BJ (cell line): Measurements from ENCODE around the gene TBC1D9B. TPM values are rescaled to one million over a fixed set of nuclear protein-coding genes. Genes with fewer than 3 reads are reported as not detected.

ENCODE experiments used
- CTCF ChIA-PET: fragments of 350-600 bp; formaldehyde crosslinking; extraction: SDS; loops from one replicate; lab custom pipeline; 2021; ENCODE audit warnings: antibody characterized with exemption, inconsistent platforms; lab: Yijun Ruan, JAX
- POLR2A ChIA-PET: fragments of 300-600 bp; sonication (Branson Sonifier 250); formaldehyde crosslinking; extraction: SDS; loops from one replicate; lab custom pipeline; 2021; ENCODE audit warnings: antibody characterized with exemption; lab: Charles Lee
- DNase-seq: peaks from one replicate; pipeline ENCODE4 v3.0.0-alpha.2; 2011; ENCODE audit warnings: low read depth
- H3K27me3 ChIP-seq: 2 replicates; pipeline ENCODE4 v1.6.0; 2011; ENCODE audit warnings: low read length; ENCODE audit not compliant: control insufficient read depth, insufficient read depth
- H3K36me3 ChIP-seq: 2 replicates; pipeline ENCODE4 v1.5.1; 2011; ENCODE audit warnings: low read length; ENCODE audit not compliant: control insufficient read depth, insufficient read depth
- H3K4me3 ChIP-seq: 2 replicates; pipeline ENCODE4 v1.5.1; 2011; ENCODE audit warnings: low read depth, mild to moderate bottlenecking, control low read depth, low read length
- polyA minus RNA-seq: library from RNA; depleted of rRNA, polyadenylated mRNA; stranded (reverse); fragments of >200 nt; gene quantifications from 2 replicates; pipeline ENCODE4 v1.2.3, GENCODE V29; 2011; rRNA and poly(A)+ RNA removed
- polyA plus RNA-seq: library from polyadenylated mRNA; depleted of rRNA; stranded (reverse); fragments of >200 nt; gene quantifications from 2 replicates; pipeline ENCODE4 v1.2.3, GENCODE V29; 2011; rRNA removed
- TF ChIP-seq, protein P1 (sequence below): IDR thresholded peaks from 2 replicates; pipeline ENCODE4 v1.5.1; 2011; ENCODE audit warnings: low read depth, mild to moderate bottlenecking, control low read depth, inconsistent platforms, low read length, moderate library complexity; ENCODE audit not compliant: insufficient read depth

Gene TBC1D9B
- 53.2 and 89.0 TPM in 2 replicates for polyA plus RNA-seq
- polyA minus RNA-seq, result 59.8 and 60.0 TPM in 2 replicates

DNA sequence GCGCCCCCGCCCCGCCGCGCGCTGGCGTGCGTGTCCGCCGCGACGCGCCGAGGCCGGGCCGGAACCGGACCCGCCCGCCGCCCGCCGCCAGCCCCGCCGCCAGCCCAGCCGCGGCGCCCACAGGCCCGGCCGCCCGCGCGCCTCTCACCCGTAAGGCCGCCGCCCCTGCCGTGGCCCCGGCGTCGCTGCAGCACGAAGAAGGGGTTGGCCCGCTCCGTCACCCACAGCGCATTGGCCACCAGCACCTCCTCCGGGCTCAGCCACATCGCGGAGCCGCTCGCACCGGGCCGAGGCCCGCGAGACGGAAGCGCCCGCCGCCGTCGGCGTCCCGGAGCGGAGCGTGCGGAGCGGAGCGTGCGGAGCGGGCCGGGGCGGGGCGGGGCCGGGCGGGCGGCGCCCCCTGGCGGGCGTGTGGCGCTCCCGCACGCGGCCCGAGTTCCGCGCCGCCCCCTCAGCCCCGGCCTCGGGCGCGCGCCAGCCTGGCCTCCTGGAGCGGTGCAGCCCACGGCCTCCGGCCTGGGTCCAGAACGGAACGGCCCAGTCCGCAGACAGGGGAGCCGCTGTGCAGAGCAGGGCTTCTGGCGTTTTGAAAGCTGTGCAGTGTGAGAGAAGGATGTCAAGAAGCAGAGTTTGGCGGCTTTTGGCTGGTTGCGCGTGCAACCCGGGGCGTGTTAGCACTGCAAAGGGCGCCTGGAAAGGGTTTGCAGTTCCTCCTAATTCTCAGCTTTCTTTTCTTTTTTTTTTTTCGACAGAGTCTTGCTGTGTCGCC is at the start of gene TBC1D9B:
Gene TBC1D9B (minus strand): TSS at position 342 of the 769 bp plus-strand sequence. CDS start 76 bp downstream, at position 266.
- no peak for DNase-seq
- H3K4me3 ChIP-seq, result peak within 1 kb of the TSS; percentile 79
- TF ChIP-seq, protein P1, sequence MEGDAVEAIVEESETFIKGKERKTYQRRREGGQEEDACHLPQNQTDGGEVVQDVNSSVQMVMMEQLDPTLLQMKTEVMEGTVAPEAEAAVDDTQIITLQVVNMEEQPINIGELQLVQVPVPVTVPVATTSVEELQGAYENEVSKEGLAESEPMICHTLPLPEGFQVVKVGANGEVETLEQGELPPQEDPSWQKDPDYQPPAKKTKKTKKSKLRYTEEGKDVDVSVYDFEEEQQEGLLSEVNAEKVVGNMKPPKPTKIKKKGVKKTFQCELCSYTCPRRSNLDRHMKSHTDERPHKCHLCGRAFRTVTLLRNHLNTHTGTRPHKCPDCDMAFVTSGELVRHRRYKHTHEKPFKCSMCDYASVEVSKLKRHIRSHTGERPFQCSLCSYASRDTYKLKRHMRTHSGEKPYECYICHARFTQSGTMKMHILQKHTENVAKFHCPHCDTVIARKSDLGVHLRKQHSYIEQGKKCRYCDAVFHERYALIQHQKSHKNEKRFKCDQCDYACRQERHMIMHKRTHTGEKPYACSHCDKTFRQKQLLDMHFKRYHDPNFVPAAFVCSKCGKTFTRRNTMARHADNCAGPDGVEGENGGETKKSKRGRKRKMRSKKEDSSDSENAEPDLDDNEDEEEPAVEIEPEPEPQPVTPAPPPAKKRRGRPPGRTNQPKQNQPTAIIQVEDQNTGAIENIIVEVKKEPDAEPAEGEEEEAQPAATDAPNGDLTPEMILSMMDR, result no peak
- ChIA-PET CTCF (interaction anchor here (0.7 to 2.7 kb wide), 8 partner anchors 8 to 145 kb away, joined by 3 to 12 read pairs (median 4); no protein-coding TSS in a partner anchor), POLR2A (no interaction called here)
- H3K27me3 ChIP-seq, result no peaks in the 10 kb centered on the region
- peaks cover 7% of the 10 kb centered on the region for H3K36me3 ChIP-seq

- ChIA-PET POLR2A (no interaction called here), CTCF (interaction anchor here (0.6 kb wide), 1 partner anchor 74 kb away, joined by 3 read pairs; no protein-coding TSS in a partner anchor)
- TF ChIP-seq, protein P1, result no peak
- DNase-seq, result no peak
- H3K36me3 ChIP-seq, result no peaks in the 10 kb centered on the region
- no peaks in the 10 kb centered on the region for H3K27me3 ChIP-seq
- H3K4me3 ChIP-seq, result no peak overlapping the region
Observed at GRCh38 chr5:179955630-179956029, 47.9 kb upstream of the TBC1D9B start.

- TF ChIP-seq, protein P1, result no peak
- ChIA-PET CTCF (no interaction called here), POLR2A (no interaction called here)
- Histone ChIP-seq H3K27me3 (no peaks in the 10 kb centered on the region), H3K36me3 (no peaks in the 10 kb centered on the region), H3K4me3 (no peak overlapping the region)
- DNase-seq, result no peak
Observed at GRCh38 chr5:179955062-179955461, 47.4 kb upstream of the TBC1D9B start.

DNA sequence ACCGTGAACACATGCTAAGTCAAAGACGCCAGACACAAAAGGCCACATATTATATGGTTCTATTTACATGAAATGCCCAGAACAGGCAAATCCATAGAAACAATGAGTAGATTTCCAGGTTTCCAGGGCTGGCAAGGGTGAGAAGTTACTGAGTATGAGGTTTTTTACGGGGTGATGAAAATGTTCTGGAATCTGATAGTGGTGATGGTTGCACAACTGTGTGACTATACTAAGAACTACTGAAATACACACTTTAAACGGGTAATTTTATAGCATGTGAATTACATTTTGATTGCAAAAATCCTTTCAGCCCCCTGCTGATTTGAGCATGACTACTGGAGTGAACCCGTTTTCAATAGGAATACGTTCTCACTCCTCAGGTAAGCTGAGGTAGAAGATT is 46.7 kb upstream of the TBC1D9B start:
- DNase-seq, result peak; percentile 17
- H3K36me3 ChIP-seq, result no peaks in the 10 kb centered on the region
- TF ChIP-seq, protein P1, result no peak
- ChIA-PET POLR2A (no interaction called here), CTCF (no interaction called here)
- H3K4me3 ChIP-seq, result no peak overlapping the region
- H3K27me3 ChIP-seq, result no peaks in the 10 kb centered on the region

DNA sequence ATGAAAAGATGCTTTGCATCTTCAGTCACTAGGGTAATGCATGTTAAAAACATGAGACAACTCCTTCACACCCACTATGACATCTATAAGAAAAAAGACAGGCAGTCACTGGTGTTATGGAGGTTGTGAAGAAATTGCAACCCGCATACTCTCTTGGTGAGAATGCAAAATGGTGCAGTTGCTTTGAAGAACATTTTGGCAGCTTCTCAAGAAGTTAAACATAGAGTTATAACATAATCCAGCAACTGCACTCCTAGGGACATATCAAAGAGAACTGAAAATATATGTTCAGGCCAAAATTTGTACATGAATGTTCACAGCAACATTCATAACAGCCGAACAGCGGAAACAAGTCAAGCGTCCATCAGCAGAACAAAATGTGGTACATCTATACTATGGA is 46.3 kb upstream of the TBC1D9B start:
- ChIA-PET CTCF (no interaction called here), POLR2A (no interaction called here)
- Histone ChIP-seq H3K27me3 (no peaks in the 10 kb centered on the region), H3K4me3 (no peak overlapping the region), H3K36me3 (no peaks in the 10 kb centered on the region)
- DNase-seq, result no peak
- TF ChIP-seq, protein P1, result no peak
